CD4-positive, alpha-beta T cell treated with Interferon gamma for 1 hour (primary cell): ENCODE data around the gene TMEM184C.
A peak's percentile ranks its signal among the peaks of the same experiment; 100 is the strongest.

ENCODE experiments used
- DNase-seq: peaks from one replicate; pipeline ENCODE4 v3.0.0-alpha.2; 2020

Gene TMEM184C

GRCh38 chr4:147617173-147617840 lies at the start of gene TMEM184C:
TMEM184C (plus strand) TSS chr4:147617397; CDS start chr4:147617957, 560 bp downstream.
- peak; percentile 96 for DNase-seq

GRCh38 chr4:147570616-147571015 lies 46.6 kb upstream of the TMEM184C start:
- DNase-seq: no peak

GRCh38 chr4:147571036-147571770 lies 46.0 kb upstream of the TMEM184C start:
- no peak for DNase-seq

- DNase-seq: no peak
These were observed 41.1 kb upstream of the TMEM184C start for GRCh38 chr4:147576084-147576483.

GRCh38 chr4:147578051-147578476 lies 39.1 kb upstream of the TMEM184C start:
- DNase-seq: no peak

- DNase-seq: no peak
These were observed 38.6 kb upstream of the TMEM184C start for GRCh38 chr4:147578593-147578992.

GRCh38 chr4:147580396-147580795 lies 36.8 kb upstream of the TMEM184C start:
- DNase-seq: no peak

- no peak for DNase-seq
These were observed 35.4 kb upstream of the TMEM184C start for GRCh38 chr4:147581606-147582350.

- DNase-seq: no peak
These were observed 34.7 kb upstream of the TMEM184C start for GRCh38 chr4:147582386-147583060.

- no peak for DNase-seq
These were observed 33.3 kb upstream of the TMEM184C start for GRCh38 chr4:147583876-147584275.

GRCh38 chr4:147586032-147586431 lies 31.2 kb upstream of the TMEM184C start:
- DNase-seq: no peak

- no peak for DNase-seq
These were observed 30.6 kb upstream of the TMEM184C start for GRCh38 chr4:147586637-147587036.

GRCh38 chr4:147587041-147587440 lies 30.2 kb upstream of the TMEM184C start:
- no peak for DNase-seq

- DNase-seq: no peak
These were observed 27.6 kb upstream of the TMEM184C start for GRCh38 chr4:147589586-147589985.

- no peak for DNase-seq
These were observed 26.8 kb upstream of the TMEM184C start for GRCh38 chr4:147590249-147590920.

- no peak for DNase-seq
These were observed 26.1 kb upstream of the TMEM184C start for GRCh38 chr4:147591106-147591505.

- no peak for DNase-seq
These were observed 23.1 kb upstream of the TMEM184C start for GRCh38 chr4:147594107-147594506.

GRCh38 chr4:147594578-147594977 lies 22.6 kb upstream of the TMEM184C start:
- no peak for DNase-seq

GRCh38 chr4:147596377-147596776 lies 20.8 kb upstream of the TMEM184C start:
- no peak for DNase-seq

- no peak for DNase-seq
These were observed 20.2 kb upstream of the TMEM184C start for GRCh38 chr4:147596981-147597380.

GRCh38 chr4:147597561-147597960 lies 19.6 kb upstream of the TMEM184C start:
- DNase-seq: no peak

GRCh38 chr4:147599206-147599605 lies 18.0 kb upstream of the TMEM184C start:
- DNase-seq: no peak

- DNase-seq: no peak
These were observed 17.4 kb upstream of the TMEM184C start for GRCh38 chr4:147599769-147600168.
